H1 (cell line): ENCODE results near the gene MAML3. TPM values are rescaled to one million over a fixed set of nuclear protein-coding genes. Genes with fewer than 3 reads are reported as not detected.

Source experiments
- CTCF ChIA-PET: fragments of 300-600 bp; sonication (Branson Sonifier 250); formaldehyde crosslinking; loops from one replicate; lab custom pipeline; 2021; ENCODE audit not compliant: partially characterized antibody; lab: Charles Lee
- POLR2A ChIA-PET: fragments of 300-600 bp; sonication (Branson Sonifier 250); formaldehyde crosslinking; loops from one replicate; lab custom pipeline; 2021; ENCODE audit warnings: inconsistent platforms; ENCODE audit not compliant: partially characterized antibody; lab: Charles Lee
- DNase-seq, 2 experiments: peaks; one replicate each; pipeline versions ENCODE4 v3.0.0 to v3.0.0-alpha.2; 2010 to 2022; ENCODE audit warnings: low spot score in 2 of 2, low read depth in 1 of 2, mixed read lengths in 1 of 2
- FAIRE-seq: peaks from 2 replicates; lab custom pipeline; 2011; peaks lifted over from hg19 to GRCh38; lab: Jason Lieb, UNC
- H2AFZ ChIP-seq: 2 replicates; pipeline ENCODE4 v1.8.1; 2012; ENCODE audit warnings: low read length, inconsistent platforms
- H2AK5ac ChIP-seq: 2 replicates; pipeline ENCODE4 v1.6.1; 2013; ENCODE audit warnings: low read depth, low read length
- H2BK120ac ChIP-seq: replicated peaks from 2 replicates; pipeline ENCODE3; 2013; ENCODE audit warnings: low read depth, low read length, inconsistent platforms
- H2BK12ac ChIP-seq: 2 replicates; pipeline ENCODE4 v1.6.1; 2013; ENCODE audit warnings: low read depth, low read length
- H2BK15ac ChIP-seq: 2 replicates; pipeline ENCODE4 v1.6.1; 2013; ENCODE audit warnings: low read length
- H2BK20ac ChIP-seq: 2 replicates; pipeline ENCODE4 v1.6.1; 2013; ENCODE audit warnings: low read length
- H2BK5ac ChIP-seq: 2 replicates; pipeline ENCODE4 v1.6.1; 2013; ENCODE audit warnings: low read depth, low read length
- H3K14ac ChIP-seq: 2 replicates; pipeline ENCODE4 v1.6.1; 2013; ENCODE audit warnings: inconsistent platforms; ENCODE audit not compliant: insufficient read length
- H3K18ac ChIP-seq: 2 replicates; pipeline ENCODE4 v1.6.1; 2013; ENCODE audit warnings: low read length; ENCODE audit errors: extremely low read depth
- H3K23ac ChIP-seq: 2 replicates; pipeline ENCODE4 v1.6.1; 2013; ENCODE audit warnings: inconsistent platforms; ENCODE audit not compliant: insufficient read length
- H3K23me2 ChIP-seq: 2 replicates; pipeline ENCODE4 v1.6.1; 2013; ENCODE audit warnings: low read depth, low read length
- H3K27ac ChIP-seq: 2 replicates; pipeline ENCODE4 v1.6.1; 2011; ENCODE audit warnings: low read depth, low read length, inconsistent platforms
- H3K27me3 ChIP-seq, 4 experiments: replicated peaks in 1 of 4; 1 replicate in 1 of 4; 2 replicates in 3 of 4; pipeline versions ENCODE4 v1.6.1 to v1.8.1; 2011 to 2013; ENCODE audit warnings: low read length in 3 of 4, mild to moderate bottlenecking in 3 of 4, inconsistent platforms in 2 of 4, mixed read lengths in 2 of 4, moderate library complexity in 1 of 4; ENCODE audit not compliant: control insufficient read depth in 3 of 4, insufficient read depth in 3 of 4; ENCODE audit errors: extremely low read depth in 1 of 4
- H3K36me3 ChIP-seq, 4 experiments: 2 replicates each; pipeline versions ENCODE4 v1.6.1 to v1.8.1; 2011 to 2013; ENCODE audit warnings: mild to moderate bottlenecking in 4 of 4, low read length in 3 of 4, moderate library complexity in 2 of 4, control low read depth in 1 of 4, inconsistent platforms in 1 of 4; ENCODE audit not compliant: insufficient read depth in 4 of 4, control insufficient read depth in 2 of 4
- H3K4ac ChIP-seq: replicated peaks from 2 replicates; pipeline ENCODE3; 2013; ENCODE audit warnings: low read length, low read depth, mixed read lengths, inconsistent platforms; ENCODE audit not compliant: insufficient read length
- H3K4me1 ChIP-seq, 4 experiments: replicated peaks in 1 of 4; 1 replicate in 1 of 4; 2 replicates in 3 of 4; pipeline versions ENCODE4 v1.6.1 to v1.8.1; 2011 to 2013; ENCODE audit warnings: low read length in 3 of 4, inconsistent platforms in 2 of 4, mixed read lengths in 1 of 4; ENCODE audit not compliant: insufficient read depth in 4 of 4, control insufficient read depth in 3 of 4
- H3K4me2 ChIP-seq, 2 experiments: 2 replicates each; pipeline versions ENCODE4 v1.6.1 to v1.8.1; 2011 to 2013; ENCODE audit warnings: low read depth in 2 of 2, low read length in 2 of 2, control low read depth in 1 of 2, inconsistent platforms in 1 of 2, mild to moderate bottlenecking in 1 of 2; ENCODE audit not compliant: insufficient read depth in 1 of 2
- H3K4me3 ChIP-seq, 4 experiments: fragments of 200-600, 300-600 bp in 1 of 4; sonication (generic), shearing (Covaris generic), sonication (Bioruptor Twin) in 1 of 4; 2 replicates each; pipeline versions ENCODE4 v1.5.1 to v1.8.1; 2011 to 2016; ENCODE audit warnings: low read length in 4 of 4, low read depth in 3 of 4, control low read depth in 2 of 4, inconsistent platforms in 2 of 4, mild to moderate bottlenecking in 2 of 4, mixed read lengths in 1 of 4, moderate library complexity in 1 of 4; ENCODE audit not compliant: insufficient read depth in 2 of 4; ENCODE audit errors: extremely low read depth in 1 of 4
- H3K56ac ChIP-seq: replicated peaks from 2 replicates; pipeline ENCODE3; 2013; ENCODE audit warnings: low read depth, mild to moderate bottlenecking, mixed read lengths, low read length, inconsistent platforms; ENCODE audit not compliant: insufficient read length
- H3K79me1 ChIP-seq: 2 replicates; pipeline ENCODE4 v1.6.1; 2013; ENCODE audit warnings: low read depth, low read length, control low read depth
- H3K79me2 ChIP-seq, 2 experiments: 2 replicates each; pipeline versions ENCODE4 v1.6.1 to v1.8.1; 2012 to 2013; ENCODE audit warnings: low read length in 2 of 2, mild to moderate bottlenecking in 2 of 2, inconsistent platforms in 1 of 2; ENCODE audit not compliant: insufficient read depth in 2 of 2, control insufficient read depth in 1 of 2
- H3K9ac ChIP-seq, 4 experiments: replicated peaks in 1 of 4; 1 replicate in 1 of 4; 2 replicates in 3 of 4; pipeline versions ENCODE4 v1.6.1 to v1.8.1; 2011 to 2013; ENCODE audit warnings: low read depth in 3 of 4, low read length in 3 of 4, control low read depth in 2 of 4, mild to moderate bottlenecking in 2 of 4, moderate library complexity in 2 of 4, inconsistent platforms in 1 of 4; ENCODE audit errors: extremely low read depth in 1 of 4
- H3K9me3 ChIP-seq, 2 experiments: 2 replicates each; pipeline versions ENCODE4 v1.6.1 to v1.8.1; 2012 to 2013; ENCODE audit warnings: mild to moderate bottlenecking in 2 of 2, moderate library complexity in 2 of 2, control low read depth in 1 of 2, inconsistent platforms in 1 of 2, low read depth in 1 of 2, low read length in 1 of 2, mixed read lengths in 1 of 2; ENCODE audit not compliant: insufficient read depth in 2 of 2
- H4K20me1 ChIP-seq, 2 experiments: replicated peaks in 1 of 2; 2 replicates each; pipeline versions ENCODE3 to v1.8.1; 2011 to 2013; ENCODE audit warnings: inconsistent platforms in 2 of 2, low read length in 2 of 2, mild to moderate bottlenecking in 1 of 2; ENCODE audit not compliant: insufficient read depth in 2 of 2, control insufficient read depth in 1 of 2
- H4K5ac ChIP-seq: 2 replicates; pipeline ENCODE4 v1.6.1; 2013; ENCODE audit warnings: low read length, low read depth, mixed read lengths, inconsistent platforms; ENCODE audit not compliant: insufficient read length
- H4K8ac ChIP-seq: 2 replicates; pipeline ENCODE4 v1.8.0; 2013; ENCODE audit warnings: mild to moderate bottlenecking, moderate library complexity, low read length, inconsistent platforms; ENCODE audit not compliant: insufficient read depth; ENCODE audit errors: extremely low read depth
- H4K91ac ChIP-seq: replicated peaks from 2 replicates; pipeline ENCODE3; 2013; ENCODE audit warnings: low read length, mixed read lengths, inconsistent platforms; ENCODE audit not compliant: insufficient read length
- POLR2AphosphoS5 ChIP-seq: IDR thresholded peaks from 2 replicates; pipeline ENCODE4 v1.6.1; 2011; ENCODE audit warnings: low read depth, low read length
- WGBS, 2 experiments: shearing (Covaris generic) in 1 of 2; methylation state at CpG; one replicate each; pipeline versions ENCODE4 v1.1.6 to v1.1.7; 2013 to 2015; ENCODE audit warnings: low lambda C conversion rate in 2 of 2, mixed read lengths in 2 of 2, inconsistent platforms in 1 of 2, low coverage in 1 of 2, missing lambda C conversion rate in 1 of 2; ENCODE audit not compliant: insufficient replicate concordance in 2 of 2, insufficient coverage in 1 of 2, insufficient read length in 1 of 2; ENCODE audit errors: extremely low coverage in 1 of 2, missing lambda C conversion rate in 1 of 2; 5-methylcytosine and 5-hydroxymethylcytosine counted together
- polyA plus RNA-seq, 7 experiments: library from polyadenylated mRNA; depleted of rRNA in 3 of 7; stranded (reverse) in 5 of 7; unstranded in 2 of 7; fragments of >200 nt in 5 of 7; fragments of 200-250 nt in 2 of 7; gene quantifications; 1 replicate in 5 of 7; 2 replicates in 1 of 7; 4 replicates in 1 of 7; pipeline versions ENCODE4 v1.2.1 to v1.2.3, GENCODE V29; 2011 to 2013; ENCODE audit warnings: missing spikeins in 2 of 7, mixed read lengths in 2 of 7
- total RNA-seq: library from RNA; stranded (reverse); fragmentation: NEBNext Ultra II Directional; extraction: Animal tissue kit (Norgen Biotek cat#: 25700); gene quantifications from 2 replicates; pipeline ENCODE4 v1.2.1, GENCODE V29; 2021

The MAML3 gene
- total and polyA plus RNA-seq, 2 of the 8 experiments (the other 6 are each of a cell fraction or from before 2014, with no cell fraction given): 2.1 to 5.7 TPM

- H3K79me2 ChIP-seq: no peaks in the 10 kb centered on the region
- TF ChIP-seq POLR2AphosphoS5: no peak
- TF ChIP-seq, all 59 proteins: peak for 0
- DNase-seq: no peak
- Histone ChIP-seq H3K9ac (no peak overlapping the region; a peak in 1 of 7 replicates), H4K5ac (no peak overlapping the region), H3K4me1 (peaks cover 11 to 37% (median 12%) of the 10 kb centered on the region in 4 experiments), H4K91ac (peak overlapping the region; percentile 9), H3K4ac (no peak overlapping the region), H4K8ac (no peak overlapping the region), H3K27ac (no peak overlapping the region), H3K27me3 (no peaks in the 10 kb centered on the region), H3K14ac (no peak overlapping the region), H3K23ac (no peak overlapping the region), H2BK120ac (no peak overlapping the region), H3K18ac (peak overlapping the region; percentile 73; the same call in 1 of the 2 replicates), H3K56ac (no peak overlapping the region), H2AFZ (no peak overlapping the region), H3K36me3 (no peaks in the 10 kb centered on the region), H3K4me2 (peak overlapping the region; percentile 64 to 81; a peak in 3 of 4 replicates), H3K9me3 (no peaks in the 10 kb centered on the region), H2AK5ac (no peak overlapping the region), H4K20me1 (no peaks in the 10 kb centered on the region), H2BK15ac (no peak overlapping the region), H2BK12ac (no peak overlapping the region; the same call in 1 of the 2 replicates), H2BK20ac (peak overlapping the region; percentile 53; the same call in 1 of the 2 replicates), H3K4me3 (peak overlapping the region in 2 of 4 experiments; percentile 3 to 48; a peak in 2 of 8 replicates), H3K23me2 (no peaks in the 10 kb centered on the region; the same call in 1 of the 2 replicates), H3K79me1 (no peaks in the 10 kb centered on the region), H2BK5ac (no peak overlapping the region)
- WGBS, 2 experiments: 59% methylated on average over 5 of the region's 5 CpGs; no CpG with 5 or more reads in 1 of the 2 experiments
- CTCF ChIA-PET: interaction anchor here (0.8 to 2.1 kb wide), 11 partner anchors 28 to 313 kb away, joined by 3 to 10 read pairs (median 3); no protein-coding TSS in a partner anchor
- no peak for FAIRE-seq
- POLR2A ChIA-PET: interaction anchor here (0.6 to 1.7 kb wide), 7 partner anchors 10 to 220 kb away, joined by 3 to 8 read pairs (median 3); no protein-coding TSS in a partner anchor
These were observed 106.2 kb downstream of the MAML3 start for GRCh38 chr4:140047786-140048185.
